HTR-8/SVneo (cell line): ENCODE data around the gene FIGNL2.
A peak's percentile ranks its signal among the peaks of the same experiment; 100 is the strongest.

ENCODE experiments used
- DNase-seq: peaks from one replicate; pipeline ENCODE4 v3.0.0; 2011; ENCODE audit warnings: low spot score, mixed read lengths; ENCODE audit not compliant: insufficient read length
- FAIRE-seq: peaks from 2 replicates; lab custom pipeline; 2011; peaks lifted over from hg19 to GRCh38; lab: Jason Lieb, UNC

FIGNL2 gene

DNA sequence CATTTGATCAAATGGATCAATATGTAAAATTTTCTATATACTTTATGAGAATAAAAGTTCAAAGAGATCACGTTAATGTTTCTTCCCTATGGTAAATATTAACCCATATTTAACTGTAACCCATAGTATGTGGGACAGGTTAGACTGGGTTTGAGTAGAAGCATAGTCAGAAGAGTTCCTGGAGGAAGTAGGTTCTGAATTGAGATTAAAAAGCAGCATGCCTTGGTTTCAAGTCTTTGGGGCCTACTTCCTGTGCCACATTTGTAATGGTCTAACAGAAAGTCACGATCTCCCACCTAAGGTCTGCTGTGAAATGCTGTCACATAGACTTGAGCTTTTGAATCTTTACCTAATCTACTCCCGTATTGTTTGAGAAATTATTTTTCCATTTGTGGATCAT lies 63.8 kb downstream of the FIGNL2 start:
- FAIRE-seq: no peak
- no peak for DNase-seq

DNA sequence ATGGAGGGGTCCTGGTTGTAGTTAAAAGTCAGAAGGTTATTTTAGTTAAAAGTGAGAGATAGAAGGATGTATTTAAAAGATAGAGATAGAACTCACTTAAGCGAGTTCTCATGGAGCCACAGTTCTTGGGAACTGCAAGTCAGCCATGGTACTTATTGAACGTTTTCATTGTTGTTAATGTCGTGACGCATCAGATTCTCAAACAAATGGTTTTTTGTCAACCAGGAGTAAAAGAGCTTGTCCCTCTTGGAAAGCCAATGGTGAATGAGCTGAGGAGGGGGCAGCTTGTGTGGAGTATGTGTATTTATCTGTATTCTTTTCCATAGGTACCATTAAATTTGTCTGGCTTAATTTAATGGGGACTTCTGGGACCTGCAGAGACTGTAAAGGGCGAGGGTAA lies 68.6 kb downstream of the FIGNL2 start:
- DNase-seq (no peak), FAIRE-seq (no peak)

DNA sequence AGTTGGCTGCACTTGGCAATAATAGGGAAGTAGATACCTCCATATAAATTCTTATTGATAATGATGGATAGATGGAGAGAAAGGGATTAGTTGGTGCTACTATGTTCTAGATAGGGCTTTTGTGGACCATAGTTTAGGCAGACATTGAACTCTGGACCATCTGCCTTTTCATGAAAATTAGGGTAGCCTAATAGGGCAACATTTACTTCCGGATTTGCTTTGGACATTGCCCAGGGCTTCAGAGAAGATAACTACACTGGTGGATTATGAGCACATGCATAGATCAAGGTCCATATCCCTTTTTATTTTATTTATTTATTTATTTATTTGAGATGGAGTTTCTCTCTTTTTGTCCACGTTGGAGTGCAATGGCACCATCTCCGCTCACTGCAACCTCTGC lies 70.5 kb downstream of the FIGNL2 start:
- no peak for DNase-seq
- no peak for FAIRE-seq

DNA sequence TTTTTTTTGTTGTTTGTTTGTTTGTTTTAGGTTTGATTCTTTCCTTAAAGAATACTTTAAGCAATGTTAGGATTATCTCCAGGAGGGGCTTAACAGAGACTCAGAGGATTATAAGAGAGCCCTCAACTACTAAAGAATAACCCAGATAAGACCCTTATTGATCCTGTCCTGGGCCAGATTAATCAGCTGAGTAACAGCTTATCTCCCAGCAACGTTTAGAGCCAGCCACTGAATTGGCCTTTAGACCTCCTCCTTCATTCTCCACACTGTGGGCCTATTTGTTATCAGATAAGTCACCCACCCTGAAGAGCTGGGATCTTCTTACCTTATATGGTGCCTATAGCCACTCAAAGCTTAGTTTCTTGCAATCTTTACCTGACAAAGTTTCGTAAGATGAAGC lies 71.1 kb downstream of the FIGNL2 start:
- no peak for FAIRE-seq

DNA sequence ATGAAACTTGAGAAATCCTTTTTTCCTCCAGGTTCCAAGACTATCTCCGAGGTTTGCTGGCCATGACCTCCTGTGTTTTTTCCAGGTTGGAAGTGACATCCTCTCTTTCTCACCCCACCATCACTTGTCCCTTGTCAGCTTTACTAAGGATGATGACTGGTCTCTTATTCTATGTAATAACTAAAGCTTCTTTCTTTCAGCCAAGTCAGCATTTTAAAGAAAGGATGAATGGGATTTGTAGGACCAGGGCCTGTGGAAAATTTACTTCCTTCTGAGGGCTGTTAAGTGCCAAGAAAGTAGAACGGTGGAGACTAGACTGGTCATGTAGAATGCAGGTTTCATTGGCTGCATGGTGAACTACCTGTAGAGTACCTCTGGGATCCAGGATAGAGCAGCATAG lies 73.6 kb downstream of the FIGNL2 start:
- no peak for FAIRE-seq
- DNase-seq: no peak

More for the DNA sequence above, 71.1 kb downstream of the FIGNL2 start:
- DNase-seq: no peak

DNA sequence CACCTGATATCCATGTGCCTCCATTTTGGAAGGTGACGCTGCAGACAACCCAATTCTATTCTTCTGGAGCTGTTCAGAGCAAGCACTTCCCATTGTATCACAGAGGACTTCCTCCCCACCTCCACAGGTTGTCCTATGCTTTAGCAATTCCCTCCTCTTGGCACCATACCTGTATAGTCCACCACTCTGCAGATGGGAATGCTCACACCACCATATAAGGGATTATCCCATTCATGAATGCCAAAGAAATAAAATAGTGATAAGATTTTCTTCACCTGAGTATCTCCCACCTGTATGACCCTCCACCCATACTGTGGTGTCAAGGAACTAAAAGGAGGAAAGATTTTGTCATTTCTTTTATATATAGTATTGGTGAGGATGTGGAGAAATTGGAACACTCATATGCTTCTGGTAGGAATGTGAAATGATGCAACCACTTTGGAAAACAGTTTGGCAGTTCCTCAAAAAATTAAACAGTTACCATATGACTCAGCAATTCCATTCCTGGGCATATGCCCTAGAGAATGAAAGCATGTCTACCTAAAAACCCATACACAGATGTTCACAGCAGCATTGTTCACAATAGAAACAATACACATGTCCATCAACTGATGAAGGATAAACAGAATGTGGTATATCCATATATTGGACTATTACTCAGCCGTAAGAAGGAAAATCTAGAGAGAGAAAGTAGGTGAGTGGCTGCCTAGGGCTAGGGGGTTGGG lies 75.2 kb downstream of the FIGNL2 start:
- DNase-seq (peak; percentile 13), FAIRE-seq (no peak)

DNA sequence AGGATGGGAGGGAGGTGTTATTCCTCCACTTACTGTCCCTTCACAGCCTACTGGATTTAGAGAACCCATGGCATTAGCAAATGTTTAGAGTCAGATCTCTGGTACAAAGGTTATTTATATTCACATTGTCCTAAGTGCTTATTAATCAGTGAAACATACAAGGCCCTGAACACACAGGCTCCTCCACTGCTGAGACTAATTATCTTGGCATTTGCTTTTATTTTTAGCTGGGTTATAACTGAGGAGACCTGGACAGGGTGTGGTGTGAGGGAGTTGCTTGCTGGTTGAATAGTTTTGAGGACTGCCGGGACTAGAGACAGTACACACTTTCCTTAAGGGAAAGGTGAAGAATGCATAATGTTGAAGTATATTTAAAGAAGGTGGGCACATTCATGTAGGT lies 77.5 kb downstream of the FIGNL2 start:
- DNase-seq (no peak), FAIRE-seq (no peak)
